Endothelial cell (in vitro differentiated cells): ENCODE data around the gene FEN1. TPM values are rescaled to one million over a fixed set of nuclear protein-coding genes. Genes with fewer than 3 reads are reported as not detected.
A peak's percentile ranks its signal among the peaks of the same experiment; 100 is the strongest.

ENCODE experiments used
- DNase-seq: peaks from one replicate; pipeline ENCODE4 v3.0.0; 2021; ENCODE audit warnings: low spot score
- H3K27ac Mint-ChIP-seq: one replicate; pipeline ENCODE4 v1.8.0; 2021; ENCODE audit warnings: mixed read lengths, inconsistent platforms; ENCODE audit not compliant: unreplicated experiment
- H3K27me3 Mint-ChIP-seq: one replicate; pipeline ENCODE4 v1.8.0; 2021; ENCODE audit warnings: mild to moderate bottlenecking, moderate library complexity, mixed read lengths, inconsistent platforms; ENCODE audit not compliant: unreplicated experiment
- H3K36me3 Mint-ChIP-seq: one replicate; pipeline ENCODE4 v1.8.0; 2021; ENCODE audit warnings: mild to moderate bottlenecking, low read depth, mixed read lengths, inconsistent platforms; ENCODE audit not compliant: unreplicated experiment
- H3K4me1 Mint-ChIP-seq: one replicate; pipeline ENCODE4 v1.8.0; 2021; ENCODE audit warnings: mild to moderate bottlenecking, mixed read lengths, inconsistent platforms; ENCODE audit not compliant: unreplicated experiment
- H3K4me3 Mint-ChIP-seq: one replicate; pipeline ENCODE4 v1.8.0; 2021; ENCODE audit warnings: mild to moderate bottlenecking, mixed read lengths, inconsistent platforms; ENCODE audit not compliant: unreplicated experiment
- H3K9me3 Mint-ChIP-seq: one replicate; pipeline ENCODE4 v1.8.0; 2021; ENCODE audit warnings: mixed read lengths, inconsistent platforms; ENCODE audit not compliant: unreplicated experiment
- total RNA-seq: library from RNA; stranded (reverse); fragmentation: NEBNext Ultra II Directional; extraction: Animal tissue kit (Norgen Biotek cat#: 25700); gene quantifications from one replicate; pipeline ENCODE4 v1.2.1, GENCODE V29; 2021; ENCODE audit not compliant: unreplicated experiment
- TF ChIP-seq, protein P1 (sequence below): fragments of 200-600 bp; sonication (generic); IDR thresholded peaks from one replicate; pipeline ENCODE4 v1.5.0; 2021; ENCODE audit warnings: antibody characterized with exemption; ENCODE audit not compliant: unreplicated experiment

Gene FEN1
- total RNA-seq, 1 donor from 2014 or later, result 22.0 TPM

DNA sequence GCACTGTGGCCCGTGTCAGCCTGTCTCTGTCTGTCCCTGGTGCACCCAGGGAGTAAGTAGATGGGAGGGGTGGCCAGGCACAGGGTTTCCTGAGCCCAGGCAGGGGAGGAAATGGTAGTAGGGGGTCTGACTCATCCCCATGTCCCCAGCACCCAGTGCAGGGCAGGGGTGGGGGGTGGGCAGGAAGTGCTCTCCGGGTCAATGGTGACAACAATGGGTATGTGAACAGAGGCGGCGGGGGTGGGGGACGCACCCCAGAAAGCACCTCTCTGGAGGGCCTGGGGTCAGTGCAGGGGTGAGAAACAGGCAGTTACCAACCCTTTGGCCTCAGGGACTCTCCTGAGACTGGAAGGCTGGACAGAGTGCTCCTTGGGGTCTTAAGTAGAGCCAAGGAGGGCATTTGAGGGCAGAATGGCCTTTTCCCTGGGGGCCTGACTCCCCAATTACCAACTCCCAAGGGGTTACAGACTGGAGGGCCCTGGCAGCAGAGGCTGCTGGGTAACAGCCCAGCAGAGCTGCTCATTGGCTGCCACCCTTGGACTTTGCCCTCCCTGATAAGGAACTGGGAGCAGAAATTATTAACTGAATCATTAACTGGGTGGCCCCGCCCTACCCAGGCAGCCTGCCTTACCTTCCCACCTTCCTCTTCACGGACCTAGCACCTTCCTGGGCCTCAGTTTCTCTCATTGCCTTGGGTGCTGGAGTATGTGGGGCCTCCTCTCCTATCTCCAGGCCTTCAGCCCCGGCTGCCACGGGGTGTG lies 36.1 kb upstream of the FEN1 start:
- Mint-ChIP-seq H3K4me1 (peaks cover 9% of the 10 kb centered on the region), H3K9me3 (no peaks in the 10 kb centered on the region), H3K36me3 (no peaks in the 10 kb centered on the region), H3K27ac (no peak overlapping the region), H3K4me3 (no peak overlapping the region), H3K27me3 (peaks cover 20% of the 10 kb centered on the region)
- DNase-seq, result no peak
- TF ChIP-seq, protein P1, sequence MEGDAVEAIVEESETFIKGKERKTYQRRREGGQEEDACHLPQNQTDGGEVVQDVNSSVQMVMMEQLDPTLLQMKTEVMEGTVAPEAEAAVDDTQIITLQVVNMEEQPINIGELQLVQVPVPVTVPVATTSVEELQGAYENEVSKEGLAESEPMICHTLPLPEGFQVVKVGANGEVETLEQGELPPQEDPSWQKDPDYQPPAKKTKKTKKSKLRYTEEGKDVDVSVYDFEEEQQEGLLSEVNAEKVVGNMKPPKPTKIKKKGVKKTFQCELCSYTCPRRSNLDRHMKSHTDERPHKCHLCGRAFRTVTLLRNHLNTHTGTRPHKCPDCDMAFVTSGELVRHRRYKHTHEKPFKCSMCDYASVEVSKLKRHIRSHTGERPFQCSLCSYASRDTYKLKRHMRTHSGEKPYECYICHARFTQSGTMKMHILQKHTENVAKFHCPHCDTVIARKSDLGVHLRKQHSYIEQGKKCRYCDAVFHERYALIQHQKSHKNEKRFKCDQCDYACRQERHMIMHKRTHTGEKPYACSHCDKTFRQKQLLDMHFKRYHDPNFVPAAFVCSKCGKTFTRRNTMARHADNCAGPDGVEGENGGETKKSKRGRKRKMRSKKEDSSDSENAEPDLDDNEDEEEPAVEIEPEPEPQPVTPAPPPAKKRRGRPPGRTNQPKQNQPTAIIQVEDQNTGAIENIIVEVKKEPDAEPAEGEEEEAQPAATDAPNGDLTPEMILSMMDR, result no peak

DNA sequence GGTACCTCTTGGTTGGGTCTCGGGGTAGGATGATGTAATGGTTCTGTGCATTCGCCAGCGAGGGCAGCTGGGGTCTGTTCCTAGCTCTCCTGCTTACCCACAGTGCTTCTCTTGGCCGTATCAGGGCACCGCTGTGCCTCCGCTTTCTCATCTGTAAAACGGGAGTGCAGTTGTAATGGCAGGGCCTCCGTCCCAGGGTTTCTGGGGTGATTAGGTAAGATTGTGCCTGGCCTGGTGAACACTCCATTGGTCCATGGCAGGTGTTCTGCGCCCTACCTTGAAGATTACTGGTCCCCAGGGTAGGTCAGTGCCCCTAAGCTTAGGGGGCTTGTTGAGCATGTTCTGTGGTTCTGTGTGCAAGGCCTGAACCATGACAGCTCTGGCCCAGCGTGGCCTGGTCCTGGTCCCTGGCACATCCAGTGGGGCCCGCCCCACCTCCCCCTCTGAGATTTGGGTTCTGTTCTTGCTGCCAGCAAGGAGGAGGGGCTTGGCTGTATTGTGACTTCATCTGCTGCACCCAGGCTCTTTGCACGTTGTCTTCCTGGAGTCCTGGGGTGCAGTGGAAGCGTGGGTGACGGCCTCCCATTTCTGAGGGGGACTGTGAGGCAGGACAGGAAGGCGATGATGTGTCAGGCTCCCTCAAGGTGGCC lies 35.4 kb upstream of the FEN1 start:
- Mint-ChIP-seq H3K27me3 (peaks cover 22% of the 10 kb centered on the region), H3K4me3 (no peak overlapping the region), H3K4me1 (peaks cover 9% of the 10 kb centered on the region), H3K9me3 (no peaks in the 10 kb centered on the region), H3K36me3 (no peaks in the 10 kb centered on the region), H3K27ac (no peak overlapping the region)
- no peak for DNase-seq
- TF ChIP-seq, protein P1, result no peak

DNA sequence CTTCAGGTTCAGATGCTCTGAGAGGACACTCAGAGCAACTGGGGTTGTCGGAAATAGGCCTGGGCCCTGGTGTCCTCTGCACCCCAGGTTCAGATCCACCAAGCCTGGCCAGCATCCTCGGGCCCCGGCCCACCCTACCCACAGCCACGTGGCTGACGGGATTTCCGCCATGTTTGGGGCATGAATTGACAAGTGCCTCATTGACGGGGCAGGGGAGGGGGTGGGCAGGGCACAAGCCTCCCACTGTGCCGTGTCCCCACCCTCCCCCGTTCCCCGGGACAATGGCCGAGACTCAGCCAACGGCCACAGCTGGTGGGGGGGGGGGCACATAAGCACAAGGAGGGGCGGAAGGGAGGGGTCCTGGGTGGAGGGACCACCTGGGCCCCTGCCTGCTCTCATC lies 31.8 kb upstream of the FEN1 start:
- Mint-ChIP-seq H3K27ac (no peak overlapping the region), H3K4me1 (peaks cover 7% of the 10 kb centered on the region), H3K4me3 (no peak overlapping the region), H3K36me3 (no peaks in the 10 kb centered on the region), H3K9me3 (no peaks in the 10 kb centered on the region), H3K27me3 (peaks cover 14% of the 10 kb centered on the region)
- DNase-seq, result no peak
- TF ChIP-seq, protein P1, result no peak

DNA sequence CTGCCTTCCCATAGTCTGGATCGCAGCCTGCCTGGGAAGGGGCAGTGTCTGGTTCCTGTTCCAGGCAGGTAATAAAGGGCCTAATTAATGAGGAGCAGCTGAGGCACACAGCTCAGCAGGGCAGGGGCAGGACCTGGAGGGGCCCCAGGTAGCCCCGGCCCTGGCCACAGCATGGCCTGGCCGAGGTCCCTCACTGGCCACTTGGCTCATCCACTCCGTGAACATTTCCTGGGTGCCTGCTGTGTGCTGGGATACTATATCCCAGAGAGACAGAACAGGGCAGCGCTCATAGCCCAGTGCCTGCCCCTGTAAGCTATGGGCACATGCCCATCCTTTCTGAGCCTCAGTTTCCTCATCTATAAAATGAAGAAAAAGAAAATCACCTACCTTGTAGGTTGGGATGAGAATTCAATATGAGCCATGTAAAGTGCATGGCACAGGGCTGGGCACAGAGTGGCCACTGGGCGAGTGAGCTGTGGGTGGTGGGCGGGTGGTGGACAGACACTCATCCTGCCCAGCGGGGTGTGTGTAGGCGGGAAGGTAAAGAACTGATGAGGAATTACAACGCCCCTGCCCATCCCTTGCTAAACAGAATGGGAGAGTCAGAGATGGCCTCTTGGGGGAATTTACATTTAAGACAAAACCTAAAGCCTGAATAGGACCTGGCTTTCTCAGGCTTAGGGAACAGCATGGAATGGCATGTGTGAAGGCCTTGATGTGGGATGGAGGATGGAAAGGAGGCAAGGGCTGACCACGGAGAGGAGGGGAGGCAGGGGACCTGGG lies 31.1 kb upstream of the FEN1 start:
- peak overlapping the region; percentile 37 for H3K27ac Mint-ChIP-seq
- H3K9me3 Mint-ChIP-seq, result no peaks in the 10 kb centered on the region
- TF ChIP-seq, protein P1, result no peak
- DNase-seq, result no peak
- H3K4me1 Mint-ChIP-seq, result peaks cover under 1% of the 10 kb centered on the region
- H3K4me3 Mint-ChIP-seq, result no peak overlapping the region
- no peaks in the 10 kb centered on the region for H3K36me3 Mint-ChIP-seq
- H3K27me3 Mint-ChIP-seq, result peaks cover 17% of the 10 kb centered on the region
